Neural cell (in vitro differentiated cells): ENCODE measurements around the gene WDR17. TPM values are rescaled to one million over a fixed set of nuclear protein-coding genes. Genes with fewer than 3 reads are reported as not detected.

Experiments used
- H2AFZ ChIP-seq: fragments of 200-600, 300-800 bp; sonication (generic), shearing (Covaris generic); 2 replicates; pipeline ENCODE4 v1.6.0; 2014; ENCODE audit warnings: low read depth, mild to moderate bottlenecking, antibody characterized with exemption, low read length, moderate library complexity
- H3F3A ChIP-seq: fragments of 200-600 bp; shearing (Covaris generic); 2 replicates; pipeline ENCODE4 v1.6.1; 2016; ENCODE audit warnings: mild to moderate bottlenecking, moderate library complexity, mixed read lengths, antibody characterized with exemption, low read length; ENCODE audit not compliant: insufficient read depth, poor library complexity, severe bottlenecking
- H3K27ac ChIP-seq: fragments of 200-600, 300-800 bp; sonication (generic), shearing (Covaris generic); 2 replicates; pipeline ENCODE4 v1.5.1; 2014; ENCODE audit warnings: mild to moderate bottlenecking, low read length, moderate library complexity
- H3K27me3 ChIP-seq: fragments of 300-800, 200-600 bp; sonication (generic), shearing (Covaris generic); 2 replicates; pipeline ENCODE4 v1.6.0; 2014; ENCODE audit warnings: mild to moderate bottlenecking, low read depth, low read length, moderate library complexity; ENCODE audit not compliant: insufficient read depth
- H3K36me3 ChIP-seq: fragments of 300-800, 200-600 bp; sonication (generic), shearing (Covaris generic); 2 replicates; pipeline ENCODE4 v1.5.1; 2014; ENCODE audit warnings: mild to moderate bottlenecking, antibody characterized with exemption, low read length, moderate library complexity; ENCODE audit not compliant: insufficient read depth
- H3K4me2 ChIP-seq: fragments of 300-800, 200-600 bp; sonication (generic), shearing (Covaris generic); 2 replicates; pipeline ENCODE4 v1.6.0; 2014; ENCODE audit warnings: mild to moderate bottlenecking, low read length
- H3K4me3 ChIP-seq: fragments of 300-800, 200-600 bp; sonication (generic), shearing (Covaris generic); 2 replicates; pipeline ENCODE4 v1.5.1; 2014; ENCODE audit warnings: mild to moderate bottlenecking, low read length, moderate library complexity
- H3K79me2 ChIP-seq: fragments of 200-600 bp; shearing (Covaris generic); replicated peaks from 2 replicates; pipeline ENCODE4 v1.6.0; 2014; ENCODE audit warnings: mild to moderate bottlenecking, low read length, moderate library complexity; ENCODE audit not compliant: insufficient read depth
- H3K9ac ChIP-seq: fragments of 300-800, 200-600 bp; sonication (generic), shearing (Covaris generic); 2 replicates; pipeline ENCODE4 v1.6.1; 2016; ENCODE audit warnings: mild to moderate bottlenecking, low read length, mixed read lengths
- H3K9me2 ChIP-seq: fragments of 200-600 bp; shearing (Covaris generic); 2 replicates; pipeline ENCODE4 v1.6.1; 2016; ENCODE audit warnings: mild to moderate bottlenecking, low read length, mixed read lengths; ENCODE audit not compliant: insufficient read depth
- H3K9me3 ChIP-seq: fragments of 200-600, 300-800 bp; sonication (generic), shearing (Covaris generic); 2 replicates; pipeline ENCODE4 v1.6.1; 2016; ENCODE audit warnings: mild to moderate bottlenecking, mixed run types, low read length, moderate library complexity, mixed read lengths
- H4K20me1 ChIP-seq: fragments of 200-600 bp; shearing (Covaris generic); 2 replicates; pipeline ENCODE4 v1.6.1; 2016; ENCODE audit warnings: mild to moderate bottlenecking, mixed run types; ENCODE audit not compliant: insufficient read depth
- EP300 ChIP-seq: fragments of 450-650 bp; conservative IDR thresholded peaks from 2 replicates; pipeline ENCODE4 v1.6.1; 2014; ENCODE audit warnings: antibody characterized with exemption, mild to moderate bottlenecking, moderate library complexity; ENCODE audit not compliant: poor library complexity, severe bottlenecking
- EZH2 ChIP-seq: fragments of 200-600, 300-800 bp; shearing (Covaris generic), sonication (generic); IDR thresholded peaks from 2 replicates; pipeline ENCODE4 v1.6.1; 2014; ENCODE audit warnings: antibody characterized with exemption, low read length, borderline replicate concordance, mild to moderate bottlenecking; ENCODE audit not compliant: insufficient read depth, poor library complexity, severe bottlenecking
- MXI1 ChIP-seq: fragments of 450-650 bp; conservative IDR thresholded peaks from 2 replicates; pipeline ENCODE4 v1.6.1; 2014; ENCODE audit warnings: antibody characterized with exemption, mild to moderate bottlenecking; ENCODE audit not compliant: poor library complexity, severe bottlenecking
- POLR2AphosphoS5 ChIP-seq: IDR thresholded peaks from 2 replicates; pipeline ENCODE4 v1.6.1; 2012
- RAD21 ChIP-seq: fragments of 450-650 bp; conservative IDR thresholded peaks from 2 replicates; pipeline ENCODE4 v1.6.1; 2014; ENCODE audit warnings: antibody characterized with exemption, mild to moderate bottlenecking, moderate library complexity
- SMC3 ChIP-seq: fragments of 450-650 bp; conservative IDR thresholded peaks from 2 replicates; pipeline ENCODE4 v1.6.1; 2014; ENCODE audit warnings: antibody characterized with exemption, mild to moderate bottlenecking, moderate library complexity; ENCODE audit not compliant: poor library complexity
- TAF1 ChIP-seq: IDR thresholded peaks from 2 replicates; pipeline ENCODE4 v1.6.1; 2012; ENCODE audit warnings: low read depth
- polyA plus RNA-seq: library from polyadenylated mRNA; depleted of rRNA; stranded (reverse); fragments of >200 nt; gene quantifications from 2 replicates; pipeline ENCODE4 v1.2.3, GENCODE V29; 2014
- TF ChIP-seq, protein P1 (sequence below): IDR thresholded peaks from 2 replicates; pipeline ENCODE4 v1.6.1; 2012; ENCODE audit warnings: borderline replicate concordance
- TF ChIP-seq, protein P2 (sequence below): fragments of 450-650 bp; IDR thresholded peaks from 2 replicates; pipeline ENCODE4 v1.5.1; 2014; ENCODE audit warnings: antibody characterized with exemption, mild to moderate bottlenecking, moderate library complexity; ENCODE audit not compliant: poor library complexity, severe bottlenecking

Gene WDR17
- polyA plus RNA-seq, 1 donor from 2014 or later, result 59.1 TPM

- Histone ChIP-seq H3K27me3 (no peaks in the 10 kb centered on the region), H3K4me3 (no peak overlapping the region), H3K9ac (no peak overlapping the region), H3K36me3 (no peaks in the 10 kb centered on the region), H3K9me2 (no peaks in the 10 kb centered on the region), H3K79me2 (no peaks in the 10 kb centered on the region), H4K20me1 (no peaks in the 10 kb centered on the region), H3K9me3 (no peaks in the 10 kb centered on the region), H3F3A (no peaks in the 10 kb centered on the region), H3K4me2 (no peak overlapping the region), H3K27ac (no peak overlapping the region), H2AFZ (no peak overlapping the region)
- TF ChIP-seq POLR2AphosphoS5, result no peak
- no peak for TF ChIP-seq EP300
- TF ChIP-seq, protein P1, sequence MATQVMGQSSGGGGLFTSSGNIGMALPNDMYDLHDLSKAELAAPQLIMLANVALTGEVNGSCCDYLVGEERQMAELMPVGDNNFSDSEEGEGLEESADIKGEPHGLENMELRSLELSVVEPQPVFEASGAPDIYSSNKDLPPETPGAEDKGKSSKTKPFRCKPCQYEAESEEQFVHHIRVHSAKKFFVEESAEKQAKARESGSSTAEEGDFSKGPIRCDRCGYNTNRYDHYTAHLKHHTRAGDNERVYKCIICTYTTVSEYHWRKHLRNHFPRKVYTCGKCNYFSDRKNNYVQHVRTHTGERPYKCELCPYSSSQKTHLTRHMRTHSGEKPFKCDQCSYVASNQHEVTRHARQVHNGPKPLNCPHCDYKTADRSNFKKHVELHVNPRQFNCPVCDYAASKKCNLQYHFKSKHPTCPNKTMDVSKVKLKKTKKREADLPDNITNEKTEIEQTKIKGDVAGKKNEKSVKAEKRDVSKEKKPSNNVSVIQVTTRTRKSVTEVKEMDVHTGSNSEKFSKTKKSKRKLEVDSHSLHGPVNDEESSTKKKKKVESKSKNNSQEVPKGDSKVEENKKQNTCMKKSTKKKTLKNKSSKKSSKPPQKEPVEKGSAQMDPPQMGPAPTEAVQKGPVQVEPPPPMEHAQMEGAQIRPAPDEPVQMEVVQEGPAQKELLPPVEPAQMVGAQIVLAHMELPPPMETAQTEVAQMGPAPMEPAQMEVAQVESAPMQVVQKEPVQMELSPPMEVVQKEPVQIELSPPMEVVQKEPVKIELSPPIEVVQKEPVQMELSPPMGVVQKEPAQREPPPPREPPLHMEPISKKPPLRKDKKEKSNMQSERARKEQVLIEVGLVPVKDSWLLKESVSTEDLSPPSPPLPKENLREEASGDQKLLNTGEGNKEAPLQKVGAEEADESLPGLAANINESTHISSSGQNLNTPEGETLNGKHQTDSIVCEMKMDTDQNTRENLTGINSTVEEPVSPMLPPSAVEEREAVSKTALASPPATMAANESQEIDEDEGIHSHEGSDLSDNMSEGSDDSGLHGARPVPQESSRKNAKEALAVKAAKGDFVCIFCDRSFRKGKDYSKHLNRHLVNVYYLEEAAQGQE, result no peak
- no peak for TF ChIP-seq SMC3
- TF ChIP-seq TAF1, result no peak
- TF ChIP-seq MXI1, result no peak
- TF ChIP-seq RAD21, result no peak
- TF ChIP-seq, protein P2, sequence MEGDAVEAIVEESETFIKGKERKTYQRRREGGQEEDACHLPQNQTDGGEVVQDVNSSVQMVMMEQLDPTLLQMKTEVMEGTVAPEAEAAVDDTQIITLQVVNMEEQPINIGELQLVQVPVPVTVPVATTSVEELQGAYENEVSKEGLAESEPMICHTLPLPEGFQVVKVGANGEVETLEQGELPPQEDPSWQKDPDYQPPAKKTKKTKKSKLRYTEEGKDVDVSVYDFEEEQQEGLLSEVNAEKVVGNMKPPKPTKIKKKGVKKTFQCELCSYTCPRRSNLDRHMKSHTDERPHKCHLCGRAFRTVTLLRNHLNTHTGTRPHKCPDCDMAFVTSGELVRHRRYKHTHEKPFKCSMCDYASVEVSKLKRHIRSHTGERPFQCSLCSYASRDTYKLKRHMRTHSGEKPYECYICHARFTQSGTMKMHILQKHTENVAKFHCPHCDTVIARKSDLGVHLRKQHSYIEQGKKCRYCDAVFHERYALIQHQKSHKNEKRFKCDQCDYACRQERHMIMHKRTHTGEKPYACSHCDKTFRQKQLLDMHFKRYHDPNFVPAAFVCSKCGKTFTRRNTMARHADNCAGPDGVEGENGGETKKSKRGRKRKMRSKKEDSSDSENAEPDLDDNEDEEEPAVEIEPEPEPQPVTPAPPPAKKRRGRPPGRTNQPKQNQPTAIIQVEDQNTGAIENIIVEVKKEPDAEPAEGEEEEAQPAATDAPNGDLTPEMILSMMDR, result no peak
- TF ChIP-seq EZH2, result no peak
Observed at GRCh38 chr4:176150704-176151103, 85.1 kb downstream of the WDR17 start.

DNA sequence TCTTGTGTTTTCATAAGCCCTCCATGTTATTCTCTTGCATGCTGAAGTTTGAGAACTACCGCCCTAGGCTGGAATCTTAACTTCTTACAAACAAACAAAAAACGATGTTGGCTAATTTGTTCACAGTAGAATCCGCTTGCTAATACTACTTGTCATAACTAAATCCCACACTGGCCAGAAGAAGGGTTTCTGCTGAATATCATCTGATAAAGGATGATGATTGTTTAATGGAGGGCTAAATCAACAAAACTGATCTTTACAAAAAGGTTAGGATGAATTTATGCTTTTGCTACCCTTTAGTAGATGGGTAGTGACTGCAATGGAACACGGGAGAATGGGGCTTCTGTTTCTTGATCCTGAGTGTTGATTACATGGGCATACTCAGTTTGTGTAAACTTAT, 87.5 kb downstream of the WDR17 start:
- Histone ChIP-seq H3K27ac (no peak overlapping the region), H3K9me3 (no peaks in the 10 kb centered on the region), H3K4me2 (no peak overlapping the region), H3K9me2 (no peaks in the 10 kb centered on the region), H3K9ac (no peak overlapping the region), H2AFZ (no peak overlapping the region), H3F3A (no peaks in the 10 kb centered on the region), H3K36me3 (no peaks in the 10 kb centered on the region), H4K20me1 (no peaks in the 10 kb centered on the region), H3K79me2 (no peaks in the 10 kb centered on the region), H3K4me3 (no peak overlapping the region), H3K27me3 (no peaks in the 10 kb centered on the region)
- TF ChIP-seq POLR2AphosphoS5 (no peak), SMC3 (no peak), EP300 (no peak), MXI1 (no peak), TAF1 (no peak), RAD21 (no peak)
- TF ChIP-seq, protein P2, result no peak
- TF ChIP-seq, protein P1, result no peak
